H1 (cell line): ENCODE data around the gene MBD1. TPM values are rescaled to one million over a fixed set of nuclear protein-coding genes. Genes with fewer than 3 reads are reported as not detected.

ENCODE experiments used
- ATF2 ChIP-seq: IDR thresholded peaks from 2 replicates; pipeline ENCODE4 v1.6.1; 2012; ENCODE audit warnings: low read length, inconsistent platforms
- RXRA ChIP-seq: IDR thresholded peaks from 2 replicates; pipeline ENCODE4 v1.6.1; 2011; ENCODE audit warnings: low read depth, mild to moderate bottlenecking, low read length, moderate library complexity; ENCODE audit not compliant: insufficient read depth
- SP1 ChIP-seq: IDR thresholded peaks from 2 replicates; pipeline ENCODE4 v1.6.1; 2011; ENCODE audit warnings: low read depth, low read length
- SRF ChIP-seq: IDR thresholded peaks from 2 replicates; pipeline ENCODE4 v1.6.1; 2011; ENCODE audit warnings: mild to moderate bottlenecking, low read depth, low read length, moderate library complexity
- polyA plus RNA-seq, 7 experiments: library from polyadenylated mRNA; depleted of rRNA in 3 of 7; stranded (reverse) in 5 of 7; unstranded in 2 of 7; fragments of >200 nt in 5 of 7; fragments of 200-250 nt in 2 of 7; gene quantifications; 1 replicate in 5 of 7; 2 replicates in 1 of 7; 4 replicates in 1 of 7; pipeline versions ENCODE4 v1.2.1 to v1.2.3, GENCODE V29; 2011 to 2013; ENCODE audit warnings: missing spikeins in 2 of 7, mixed read lengths in 2 of 7
- total RNA-seq: library from RNA; stranded (reverse); fragmentation: NEBNext Ultra II Directional; extraction: Animal tissue kit (Norgen Biotek cat#: 25700); gene quantifications from 2 replicates; pipeline ENCODE4 v1.2.1, GENCODE V29; 2021

MBD1 gene
- total and polyA plus RNA-seq, 2 of the 8 experiments (the other 6 are each of a cell fraction or from before 2014, with no cell fraction given): 32.2 to 41.6 TPM

GRCh38 chr18:50283469-50284209, 2.3 kb upstream of the MBD1 start (continued):
- TF ChIP-seq ATF2 (no peak), SRF (no peak), RXRA (no peak), SP1 (no peak)
- TF ChIP-seq, all 59 proteins: peak for 0
